H9 (cell line): Measurements from ENCODE around the gene FUT8. TPM values are rescaled to one million over a fixed set of nuclear protein-coding genes. Genes with fewer than 3 reads are reported as not detected.

ENCODE experiments used
- DNase-seq: peaks from one replicate; pipeline ENCODE4 v3.0.0-alpha.2; 2017
- H2AFZ ChIP-seq: one replicate; pipeline ENCODE4 v1.6.1; 2013; ENCODE audit warnings: mild to moderate bottlenecking, low read length, control low read depth, moderate library complexity
- H2AK5ac ChIP-seq: 2 replicates; pipeline ENCODE4 v1.6.1; 2013; ENCODE audit warnings: low read length, control low read depth, mixed read lengths; ENCODE audit not compliant: insufficient read length
- H2BK120ac ChIP-seq: one replicate; pipeline ENCODE4 v1.6.1; 2013; ENCODE audit warnings: low read depth, mild to moderate bottlenecking, low read length, control low read depth, inconsistent platforms; ENCODE audit not compliant: poor library complexity, severe bottlenecking
- H2BK12ac ChIP-seq: 2 replicates; pipeline ENCODE4 v1.6.1; 2013; ENCODE audit warnings: low read length, control low read depth, mixed read lengths, low read depth; ENCODE audit not compliant: insufficient read length
- H2BK15ac ChIP-seq: 2 replicates; pipeline ENCODE4 v1.6.1; 2013; ENCODE audit warnings: low read depth, low read length, control low read depth
- H2BK20ac ChIP-seq: one replicate; pipeline ENCODE4 v1.6.1; 2013; ENCODE audit warnings: low read depth, mild to moderate bottlenecking, low read length, control low read depth, inconsistent platforms; ENCODE audit not compliant: poor library complexity, severe bottlenecking
- H2BK5ac ChIP-seq: 2 replicates; pipeline ENCODE4 v1.6.1; 2013; ENCODE audit warnings: low read length, control low read depth, mixed read lengths; ENCODE audit not compliant: insufficient read length
- H3K14ac ChIP-seq: 2 replicates; pipeline ENCODE4 v1.6.1; 2013; ENCODE audit warnings: low read length, control low read depth; ENCODE audit not compliant: insufficient read depth
- H3K18ac ChIP-seq: 2 replicates; pipeline ENCODE4 v1.6.1; 2013; ENCODE audit warnings: low read depth, mild to moderate bottlenecking, mixed read lengths, low read length, control low read depth; ENCODE audit not compliant: insufficient read length
- H3K23ac ChIP-seq: 2 replicates; pipeline ENCODE4 v1.6.1; 2013; ENCODE audit warnings: low read length, control low read depth, mixed read lengths, low read depth; ENCODE audit not compliant: insufficient read length
- H3K23me2 ChIP-seq: 2 replicates; pipeline ENCODE4 v1.6.1; 2013; ENCODE audit warnings: low read depth, mild to moderate bottlenecking, mixed read lengths, low read length, control low read depth; ENCODE audit not compliant: insufficient read length, poor library complexity, severe bottlenecking
- H3K27ac ChIP-seq: 2 replicates; pipeline ENCODE4 v1.5.1; 2013; ENCODE audit warnings: low read length, control low read depth, mixed read lengths, low read depth; ENCODE audit not compliant: insufficient read length
- H3K27me3 ChIP-seq: 2 replicates; pipeline ENCODE4 v1.6.1; 2013; ENCODE audit warnings: low read length, control low read depth, inconsistent platforms; ENCODE audit not compliant: insufficient read depth
- H3K4ac ChIP-seq: 2 replicates; pipeline ENCODE4 v1.6.1; 2013; ENCODE audit warnings: low read depth, mild to moderate bottlenecking, control low read depth, inconsistent platforms, low read length, moderate library complexity
- H3K4me1 ChIP-seq: 2 replicates; pipeline ENCODE4 v1.6.1; 2013; ENCODE audit warnings: low read length, control low read depth, inconsistent platforms; ENCODE audit not compliant: insufficient read depth
- H3K4me2 ChIP-seq: 2 replicates; pipeline ENCODE4 v1.6.1; 2013; ENCODE audit warnings: low read length, control low read depth, mixed read lengths; ENCODE audit not compliant: insufficient read length, insufficient read depth
- H3K56ac ChIP-seq: 2 replicates; pipeline ENCODE4 v1.6.1; 2013; ENCODE audit warnings: low read depth, mild to moderate bottlenecking, mixed read lengths, low read length, control low read depth; ENCODE audit not compliant: insufficient read length
- H3K79me1 ChIP-seq: 2 replicates; pipeline ENCODE4 v1.6.1; 2013; ENCODE audit warnings: low read depth, mild to moderate bottlenecking, moderate library complexity, low read length, control low read depth, inconsistent platforms; ENCODE audit not compliant: insufficient read depth, poor library complexity, severe bottlenecking
- H3K79me2 ChIP-seq: 2 replicates; pipeline ENCODE4 v1.6.1; 2013; ENCODE audit warnings: low read length, control low read depth, inconsistent platforms; ENCODE audit not compliant: insufficient read depth
- H3K9ac ChIP-seq: 2 replicates; pipeline ENCODE4 v1.6.1; 2013; ENCODE audit warnings: low read length, control low read depth, mixed read lengths; ENCODE audit not compliant: insufficient read length; ENCODE audit errors: extremely low read depth
- H3K9me3 ChIP-seq: one replicate; pipeline ENCODE4 v1.6.1; 2013; ENCODE audit warnings: low read depth, low read length, inconsistent platforms; ENCODE audit not compliant: control insufficient read depth
- H3T11ph ChIP-seq: one replicate; pipeline ENCODE4 v1.6.1; 2013; ENCODE audit warnings: mild to moderate bottlenecking, low read length, control low read depth, inconsistent platforms
- H4K20me1 ChIP-seq: one replicate; pipeline ENCODE4 v1.6.1; 2013; ENCODE audit not compliant: control insufficient read depth, insufficient read length, insufficient read depth
- H4K5ac ChIP-seq: 2 replicates; pipeline ENCODE4 v1.6.1; 2013; ENCODE audit warnings: low read depth, mild to moderate bottlenecking, mixed read lengths, low read length, control low read depth; ENCODE audit not compliant: insufficient read length
- H4K8ac ChIP-seq: replicated peaks from 2 replicates; pipeline ENCODE4 v1.6.1; 2013; ENCODE audit warnings: low read length, control low read depth, mixed read lengths, low read depth; ENCODE audit not compliant: insufficient read length
- H4K91ac ChIP-seq: 2 replicates; pipeline ENCODE4 v1.6.1; 2013; ENCODE audit warnings: low read depth, mild to moderate bottlenecking, moderate library complexity, mixed read lengths, low read length, control low read depth; ENCODE audit not compliant: insufficient read length
- H3K27ac Mint-ChIP-seq, 3 experiments: 2 replicates in 2 of 3; 3 replicates in 1 of 3; pipeline ENCODE4 v1.8.0; 2020 to 2021; ENCODE audit warnings: mixed read lengths in 3 of 3, mild to moderate bottlenecking in 1 of 3, moderate library complexity in 1 of 3
- H3K27me3 Mint-ChIP-seq: 2 replicates; pipeline ENCODE4 v1.8.0; 2021; ENCODE audit warnings: low read depth, mild to moderate bottlenecking, moderate library complexity, mixed read lengths
- H3K36me3 Mint-ChIP-seq, 3 experiments: 2 replicates in 2 of 3; 3 replicates in 1 of 3; pipeline ENCODE4 v1.8.0; 2020 to 2021; ENCODE audit warnings: low read depth in 3 of 3, mixed read lengths in 3 of 3; ENCODE audit not compliant: insufficient read depth in 1 of 3
- H3K4me1 Mint-ChIP-seq, 2 experiments: 2 replicates each; pipeline ENCODE4 v1.8.0; 2020; ENCODE audit warnings: mixed read lengths in 2 of 2
- H3K4me3 Mint-ChIP-seq, 2 experiments: 2 replicates in 1 of 2; 3 replicates in 1 of 2; pipeline ENCODE4 v1.8.0; 2020 to 2021; ENCODE audit warnings: mild to moderate bottlenecking in 2 of 2, mixed read lengths in 2 of 2, moderate library complexity in 1 of 2
- H3K9me3 Mint-ChIP-seq, 2 experiments: 2 replicates in 1 of 2; 3 replicates in 1 of 2; pipeline ENCODE4 v1.8.0; 2020; ENCODE audit warnings: mild to moderate bottlenecking in 2 of 2, mixed read lengths in 2 of 2, moderate library complexity in 1 of 2
- CTCF ChIP-seq: fragments of 200-600 bp; sonication (generic); conservative IDR thresholded peaks from 3 replicates; pipeline ENCODE4 v1.8.0; 2021; ENCODE audit warnings: antibody characterized with exemption, mild to moderate bottlenecking
- WGBS: extraction: QIAGEN DNeasy Blood & Tissue Kit; methylation state at CpG from one replicate; pipeline ENCODE4 v1.1.7; 2013; ENCODE audit warnings: missing lambda C conversion rate, low lambda C conversion rate, mixed read lengths; ENCODE audit not compliant: insufficient read length; ENCODE audit errors: extremely low coverage; 5-methylcytosine and 5-hydroxymethylcytosine counted together
- total RNA-seq: library from RNA; stranded (reverse); gene quantifications from 2 replicates; pipeline ENCODE4 v1.2.1, GENCODE V29; 2021

Gene FUT8
- total RNA-seq, 1 experiment from 2014 or later: 44.3 TPM

- H3K79me1 ChIP-seq: no peaks in the 10 kb centered on the region
- H3K4ac ChIP-seq: no peak overlapping the region
- H2BK12ac ChIP-seq: no peak overlapping the region
- H2BK15ac ChIP-seq: no peak overlapping the region
- WGBS: no CpG with 5 or more reads among the region's 6 CpGs
- H2AFZ ChIP-seq: no peak overlapping the region
- TF ChIP-seq CTCF: no peak
- H2AK5ac ChIP-seq: no peak overlapping the region
- H2BK120ac ChIP-seq: no peak overlapping the region
- Mint-ChIP-seq H3K9me3 (peaks cover 12 to 24% of the 10 kb centered on the region in 2 experiments; a peak in 4 of 5 replicates), H3K36me3 (peaks cover 3 to 12% (median 6%) of the 10 kb centered on the region in 3 experiments; a peak in 5 of 7 replicates), H3K27me3 (peaks cover 96% of the 10 kb centered on the region), H3K4me1 (peaks cover 11 to 12% of the 10 kb centered on the region in 2 experiments), H3K4me3 (no peak overlapping the region), H3K27ac (no peak overlapping the region)
- no peak overlapping the region for H3K23ac ChIP-seq
- no peaks in the 10 kb centered on the region for H3K23me2 ChIP-seq
- H3K9ac ChIP-seq: no peak overlapping the region
- H4K20me1 ChIP-seq: no peaks in the 10 kb centered on the region
- H3K4me1 ChIP-seq: no peaks in the 10 kb centered on the region
- H3K56ac ChIP-seq: no peak overlapping the region
- peaks cover 26% of the 10 kb centered on the region; the same call in 1 of the 2 replicates for H3K27me3 ChIP-seq
- H3K9me3 ChIP-seq: no peaks in the 10 kb centered on the region
- H2BK5ac ChIP-seq: no peak overlapping the region
- no peaks in the 10 kb centered on the region for H3K79me2 ChIP-seq
- H4K91ac ChIP-seq: no peak overlapping the region
- no peak overlapping the region for H3K18ac ChIP-seq
- no peak overlapping the region for H3K14ac ChIP-seq
- H4K5ac ChIP-seq: no peak overlapping the region
- no peak overlapping the region for H2BK20ac ChIP-seq
- no peak for DNase-seq
- no peak overlapping the region for H3K4me2 ChIP-seq
- no peak overlapping the region for H4K8ac ChIP-seq
- H3T11ph ChIP-seq: no peak overlapping the region
- no peak overlapping the region for H3K27ac ChIP-seq
Observed at GRCh38 chr14:65506801-65507200, 94.3 kb downstream of the FUT8 start.
